Chondrocyte (in vitro differentiated cells): ENCODE data around the gene SUMO3. TPM values are rescaled to one million over a fixed set of nuclear protein-coding genes. Genes with fewer than 3 reads are reported as not detected.

Experiments
- DNase-seq: peaks from one replicate; pipeline ENCODE4 v3.0.0; 2021; ENCODE audit warnings: mixed read lengths, low spot score
- H3K27ac Mint-ChIP-seq: one replicate; pipeline ENCODE4 v1.8.0; 2021; ENCODE audit warnings: mild to moderate bottlenecking, moderate library complexity, mixed read lengths; ENCODE audit not compliant: unreplicated experiment
- H3K27me3 Mint-ChIP-seq: 2 replicates; pipeline ENCODE4 v1.8.0; 2021; ENCODE audit warnings: low read depth, mixed read lengths
- H3K36me3 Mint-ChIP-seq: 2 replicates; pipeline ENCODE4 v1.8.0; 2021; ENCODE audit warnings: low read depth, mixed read lengths
- H3K4me1 Mint-ChIP-seq: 2 replicates; pipeline ENCODE4 v1.8.0; 2021; ENCODE audit warnings: low read depth, mild to moderate bottlenecking, mixed read lengths
- H3K4me3 Mint-ChIP-seq: one replicate; pipeline ENCODE4 v1.8.0; 2021; ENCODE audit warnings: mild to moderate bottlenecking, moderate library complexity, mixed read lengths; ENCODE audit not compliant: unreplicated experiment
- H3K9me3 Mint-ChIP-seq: 2 replicates; pipeline ENCODE4 v1.8.0; 2021; ENCODE audit warnings: low read depth, mixed read lengths
- CTCF ChIP-seq: fragments of 200-600 bp; sonication (generic); IDR thresholded peaks from 2 replicates; pipeline ENCODE4 v1.5.0; 2021; ENCODE audit warnings: antibody characterized with exemption, mild to moderate bottlenecking, moderate library complexity
- total RNA-seq: library from RNA; stranded (reverse); gene quantifications from 3 replicates; pipeline ENCODE4 v1.2.1, GENCODE V29; 2021

Gene SUMO3
- total RNA-seq, 1 donor from 2014 or later: 51.3 TPM

GRCh38 chr21:44842087-44842486 lies 24.2 kb upstream of the SUMO3 start:
- peaks cover 9% of the 10 kb centered on the region for H3K27me3 Mint-ChIP-seq
- peaks cover 17% of the 10 kb centered on the region for H3K4me1 Mint-ChIP-seq
- no peak overlapping the region for H3K27ac Mint-ChIP-seq
- H3K36me3 Mint-ChIP-seq: no peaks in the 10 kb centered on the region
- no peak for DNase-seq
- TF ChIP-seq CTCF: no peak
- H3K9me3 Mint-ChIP-seq: no peaks in the 10 kb centered on the region
- no peak overlapping the region for H3K4me3 Mint-ChIP-seq

DNA sequence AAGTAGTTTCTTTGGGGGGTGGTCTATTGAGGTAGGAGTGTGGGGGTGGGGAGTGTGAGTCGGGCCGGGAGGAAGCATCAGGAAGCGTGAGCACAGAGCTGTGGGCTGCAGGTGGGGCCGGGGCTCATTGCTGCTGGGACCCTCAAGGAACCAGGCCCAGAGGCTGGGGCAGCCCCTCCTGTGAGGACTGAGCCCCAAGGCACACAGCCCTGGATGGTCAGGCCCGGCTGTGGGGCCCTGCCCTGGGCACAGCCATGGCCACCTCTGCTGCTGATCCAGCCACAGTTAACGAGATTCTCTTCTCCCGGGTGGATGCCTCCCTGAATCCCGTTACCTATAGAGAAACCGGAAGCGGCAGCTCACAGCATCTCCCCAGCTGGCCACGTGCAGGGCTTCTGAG lies 22.9 kb upstream of the SUMO3 start:
- Mint-ChIP-seq H3K4me1 (peaks cover 14% of the 10 kb centered on the region), H3K4me3 (no peak overlapping the region), H3K27me3 (peaks cover 9% of the 10 kb centered on the region), H3K9me3 (no peaks in the 10 kb centered on the region), H3K27ac (no peak overlapping the region), H3K36me3 (no peaks in the 10 kb centered on the region)
- DNase-seq: no peak
- no peak for TF ChIP-seq CTCF

- Mint-ChIP-seq H3K27me3 (peaks cover 7% of the 10 kb centered on the region), H3K4me3 (no peak overlapping the region), H3K27ac (no peak overlapping the region), H3K36me3 (no peaks in the 10 kb centered on the region), H3K9me3 (no peaks in the 10 kb centered on the region), H3K4me1 (peaks cover 9% of the 10 kb centered on the region)
- no peak for TF ChIP-seq CTCF
- DNase-seq: no peak
Observed at GRCh38 chr21:44838951-44839350, 21.1 kb upstream of the SUMO3 start.

GRCh38 chr21:44838039-44838895 lies 20.4 kb upstream of the SUMO3 start:
- H3K27me3 Mint-ChIP-seq: peaks cover 11% of the 10 kb centered on the region
- no peaks in the 10 kb centered on the region for H3K36me3 Mint-ChIP-seq
- H3K9me3 Mint-ChIP-seq: no peaks in the 10 kb centered on the region
- DNase-seq: no peak
- H3K4me3 Mint-ChIP-seq: no peak overlapping the region
- no peak overlapping the region for H3K27ac Mint-ChIP-seq
- peaks cover 9% of the 10 kb centered on the region for H3K4me1 Mint-ChIP-seq
- TF ChIP-seq CTCF: no peak

DNA sequence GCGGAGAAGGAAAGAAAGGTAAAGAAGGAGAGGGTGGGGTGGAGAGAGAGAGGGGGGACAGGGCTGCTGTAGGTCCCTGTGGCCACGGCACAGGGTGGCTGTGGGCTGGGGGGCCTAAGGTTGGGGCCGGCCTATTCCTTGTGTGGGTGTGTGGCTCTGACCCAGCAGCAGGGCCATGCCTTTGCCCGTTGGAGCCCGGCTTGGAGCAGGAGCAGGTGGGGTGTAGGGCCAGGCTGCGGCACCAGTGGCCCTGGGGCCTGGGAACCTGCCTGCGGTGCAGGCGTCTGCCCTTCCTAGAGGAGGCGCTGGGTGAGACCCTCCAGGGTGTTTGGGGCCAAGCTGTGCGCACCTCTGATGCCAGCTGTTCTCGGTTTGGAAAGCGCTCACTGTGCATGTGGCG lies 19.7 kb upstream of the SUMO3 start:
- Mint-ChIP-seq H3K4me1 (peaks cover 9% of the 10 kb centered on the region), H3K9me3 (no peaks in the 10 kb centered on the region), H3K4me3 (no peak overlapping the region), H3K36me3 (no peaks in the 10 kb centered on the region), H3K27ac (no peak overlapping the region), H3K27me3 (peaks cover 10% of the 10 kb centered on the region)
- no peak for TF ChIP-seq CTCF
- DNase-seq: no peak
